Memory B cell (primary cell): Measurements from ENCODE around the gene SLC2A9.
"Not testable (repeated sequence)": the region's sequence is repeated elsewhere in the genome, so short reads cannot be mapped to it uniquely, and the experiment has no call there.

Experiments used
- ATAC-seq: fragments of 150-1000 bp; cut with Tn5 transposase; 2 replicates; pipeline ENCODE4 v1.10.0; 2021; ENCODE audit warnings: low read depth, mild to moderate bottlenecking, moderate library complexity
- DNase-seq, 2 donors: peaks; one replicate each; pipeline ENCODE4 v3.0.0; 2022; ENCODE audit warnings: low spot score in 2 of 2
- H3K27ac Mint-ChIP-seq: one replicate; pipeline ENCODE4 v1.8.0; 2022; ENCODE audit warnings: mild to moderate bottlenecking, moderate library complexity, mixed read lengths
- H3K27me3 Mint-ChIP-seq: one replicate; pipeline ENCODE4 v1.8.0; 2022; ENCODE audit warnings: mixed read lengths
- H3K36me3 Mint-ChIP-seq: one replicate; pipeline ENCODE4 v1.8.0; 2022; ENCODE audit warnings: mild to moderate bottlenecking, mixed read lengths
- H3K4me1 Mint-ChIP-seq: one replicate; pipeline ENCODE4 v1.8.0; 2022; ENCODE audit warnings: mixed read lengths
- H3K4me3 Mint-ChIP-seq: one replicate; pipeline ENCODE4 v1.8.0; 2022; ENCODE audit warnings: mild to moderate bottlenecking, moderate library complexity, mixed read lengths
- H3K9me3 Mint-ChIP-seq: one replicate; pipeline ENCODE4 v1.8.0; 2022; ENCODE audit warnings: mixed read lengths

The SLC2A9 gene

DNA sequence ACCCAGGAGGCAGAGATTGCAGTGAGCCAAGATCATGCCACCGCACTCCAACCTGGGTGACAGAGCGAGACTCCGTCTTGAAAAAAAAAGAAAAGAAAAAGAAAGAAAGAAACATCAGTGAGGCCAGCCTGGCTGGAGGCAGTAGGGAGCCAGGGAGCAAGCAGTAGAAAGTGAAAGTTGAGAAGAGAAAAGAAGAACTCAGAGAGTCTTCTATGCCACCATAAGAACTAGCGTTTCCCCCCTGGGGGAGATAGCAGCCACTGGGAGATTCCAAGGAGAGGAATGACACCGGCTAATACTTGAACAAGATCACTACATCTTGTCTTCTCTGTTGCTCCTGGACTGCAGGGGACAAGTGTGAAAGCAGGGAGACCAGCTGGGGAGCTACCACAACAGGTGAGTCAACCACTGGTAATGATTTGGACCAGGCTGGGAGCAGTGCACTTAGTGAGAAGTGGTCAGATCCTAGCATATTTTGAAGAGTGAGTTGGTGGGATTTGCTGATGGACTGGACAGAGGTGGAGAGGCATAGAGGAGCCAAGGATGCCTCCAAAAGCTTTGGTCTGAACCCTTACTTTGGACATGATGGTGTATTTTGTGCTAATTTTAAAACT lies 33.4 kb downstream of the SLC2A9 start:
- no peaks in the 10 kb centered on the region for H3K9me3 Mint-ChIP-seq
- ATAC-seq, result peak; percentile 47

DNA sequence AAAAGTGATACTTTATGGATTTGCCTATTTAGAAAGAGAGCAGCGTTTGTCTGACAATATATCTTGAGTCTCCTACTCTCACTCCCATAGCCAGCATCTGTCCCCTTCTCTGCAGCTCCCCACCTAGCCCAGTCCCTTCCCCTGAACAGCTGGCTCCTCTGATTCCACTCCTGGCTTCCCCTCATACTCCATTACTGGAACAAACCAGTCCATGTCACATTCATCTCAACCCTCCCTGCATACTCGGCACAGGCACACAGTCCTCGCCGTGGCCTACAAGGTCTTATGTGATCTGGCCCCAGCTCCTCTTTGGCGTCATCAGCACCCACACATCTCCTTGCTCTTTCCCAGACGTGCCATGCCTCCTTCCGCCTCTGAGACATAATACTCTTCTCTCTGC lies 36.7 kb downstream of the SLC2A9 start:
- no peak for ATAC-seq
- no peak for DNase-seq
- Mint-ChIP-seq H3K36me3 (peaks cover 11% of the 10 kb centered on the region), H3K4me1 (no peaks in the 10 kb centered on the region), H3K4me3 (no peak overlapping the region), H3K9me3 (peaks cover 4% of the 10 kb centered on the region), H3K27me3 (peaks cover 2% of the 10 kb centered on the region), H3K27ac (no peak overlapping the region)

More for the DNA sequence above, 33.4 kb downstream of the SLC2A9 start:
- DNase-seq, result no peak
- no peaks in the 10 kb centered on the region for H3K27me3 Mint-ChIP-seq
- no peak overlapping the region for H3K4me3 Mint-ChIP-seq
- H3K36me3 Mint-ChIP-seq, result peaks cover 6% of the 10 kb centered on the region
- H3K27ac Mint-ChIP-seq, result no peak overlapping the region
- no peaks in the 10 kb centered on the region for H3K4me1 Mint-ChIP-seq

DNA sequence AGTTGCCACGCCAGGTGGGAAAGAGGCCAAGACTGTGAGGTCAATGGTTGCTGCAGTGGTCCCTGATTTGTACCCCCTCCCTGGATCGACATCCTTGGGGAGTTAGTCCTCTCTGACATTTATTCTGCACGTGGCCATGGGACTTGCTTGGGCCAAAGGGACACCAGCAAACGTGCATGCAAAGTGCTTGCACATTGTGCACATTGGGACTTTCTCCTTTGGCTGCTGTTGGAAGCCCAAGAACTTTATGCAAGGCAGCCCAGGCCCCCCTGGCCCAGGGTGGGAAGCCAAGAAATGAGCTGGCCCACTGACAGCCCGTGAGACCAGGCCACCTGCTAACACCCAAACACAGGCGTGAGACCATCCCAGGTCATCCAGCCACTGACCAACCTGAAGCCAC lies 38.1 kb downstream of the SLC2A9 start:
- ATAC-seq, result no peak
- H3K27me3 Mint-ChIP-seq, result peaks cover 2% of the 10 kb centered on the region

DNA sequence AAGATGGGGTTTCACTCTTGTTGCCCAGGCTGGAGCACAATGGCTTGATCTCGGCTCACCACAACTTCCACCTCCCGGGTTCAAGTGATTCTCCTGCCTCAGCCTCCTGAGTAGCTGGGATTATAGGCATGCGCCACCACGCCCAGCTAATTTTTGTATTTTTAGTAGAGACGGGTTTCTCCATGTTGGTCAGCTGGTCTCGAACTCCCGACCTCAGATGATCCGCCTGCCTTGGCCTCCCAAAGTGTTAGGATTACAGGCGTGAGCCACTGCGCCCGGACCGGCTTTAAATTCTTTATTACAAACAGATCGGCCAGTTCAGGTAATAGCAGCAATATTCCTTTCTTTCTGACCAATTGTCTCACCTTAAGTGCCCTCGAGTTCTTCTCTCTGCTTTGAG lies 39.4 kb downstream of the SLC2A9 start:
- not testable (repeated sequence) for ATAC-seq, H3K9me3 Mint-ChIP-seq, H3K4me3 Mint-ChIP-seq, H3K4me1 Mint-ChIP-seq, H3K27me3 Mint-ChIP-seq, H3K27ac Mint-ChIP-seq, DNase-seq
- H3K36me3 Mint-ChIP-seq, result peaks cover 11% of the 10 kb centered on the region

More for the DNA sequence above, 38.1 kb downstream of the SLC2A9 start:
- Mint-ChIP-seq H3K4me3 (no peak overlapping the region), H3K4me1 (no peaks in the 10 kb centered on the region), H3K27ac (no peak overlapping the region), H3K36me3 (peaks cover 11% of the 10 kb centered on the region), H3K9me3 (peaks cover 4% of the 10 kb centered on the region)
- no peak for DNase-seq

DNA sequence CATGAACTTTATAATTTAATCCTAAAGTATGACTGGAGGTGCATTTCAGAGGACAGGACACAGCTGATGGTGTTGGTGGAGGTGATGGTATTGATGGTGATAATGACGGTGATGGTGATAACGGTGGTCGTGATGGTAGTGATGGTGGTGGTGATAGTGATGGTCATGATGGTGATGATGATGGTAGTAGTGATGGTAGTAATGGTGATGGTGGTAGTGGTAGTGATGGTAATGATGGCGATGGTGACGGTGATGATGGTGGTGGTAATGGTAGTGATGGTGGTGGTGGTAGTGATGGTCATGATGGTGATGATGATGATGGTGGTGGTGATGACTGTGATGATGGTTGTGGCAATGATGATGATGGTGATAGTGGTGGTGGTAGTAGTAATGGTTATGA lies 40.4 kb downstream of the SLC2A9 start:
- peaks cover 11% of the 10 kb centered on the region for H3K36me3 Mint-ChIP-seq
- no peak for DNase-seq
- H3K9me3 Mint-ChIP-seq, result peaks cover 4% of the 10 kb centered on the region
- no peak overlapping the region for H3K27ac Mint-ChIP-seq
- no peak overlapping the region for H3K4me3 Mint-ChIP-seq
- H3K27me3 Mint-ChIP-seq, result peaks cover 2% of the 10 kb centered on the region
- ATAC-seq, result no peak
- H3K4me1 Mint-ChIP-seq, result no peaks in the 10 kb centered on the region

DNA sequence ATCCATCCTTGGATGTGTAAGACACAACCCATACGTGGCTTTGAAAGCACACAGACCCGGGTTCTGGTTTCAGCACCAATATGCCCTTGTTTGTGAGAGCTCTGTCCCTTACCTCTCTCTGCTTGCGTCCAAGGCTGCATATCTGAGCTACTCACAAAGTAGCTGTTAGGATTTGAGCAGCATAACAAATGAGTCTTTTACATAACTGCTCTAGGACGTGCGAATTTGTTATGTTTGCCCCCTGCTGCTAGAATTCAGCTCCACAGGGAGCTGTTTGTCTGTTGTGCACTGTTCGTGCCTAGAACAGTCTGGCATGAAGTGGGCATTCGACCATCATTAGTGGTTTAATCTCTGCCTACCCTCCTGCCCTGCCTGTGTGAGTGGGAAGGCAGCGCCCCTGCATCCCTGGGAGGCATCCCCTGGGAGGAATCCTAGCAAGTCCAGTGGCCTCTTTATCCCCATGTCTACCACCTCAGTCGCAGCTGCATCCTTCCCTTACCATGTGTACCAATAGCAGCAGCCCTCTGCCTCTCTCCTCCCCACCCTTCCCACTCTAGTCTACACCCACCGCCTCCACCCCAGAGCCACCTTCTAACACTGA lies 42.1 kb downstream of the SLC2A9 start:
- Mint-ChIP-seq H3K4me3 (no peak overlapping the region), H3K27ac (no peak overlapping the region), H3K27me3 (peaks cover 2% of the 10 kb centered on the region), H3K4me1 (no peaks in the 10 kb centered on the region), H3K36me3 (peaks cover 7% of the 10 kb centered on the region), H3K9me3 (peaks cover 4% of the 10 kb centered on the region)
- no peak for DNase-seq
- ATAC-seq, result no peak

DNA sequence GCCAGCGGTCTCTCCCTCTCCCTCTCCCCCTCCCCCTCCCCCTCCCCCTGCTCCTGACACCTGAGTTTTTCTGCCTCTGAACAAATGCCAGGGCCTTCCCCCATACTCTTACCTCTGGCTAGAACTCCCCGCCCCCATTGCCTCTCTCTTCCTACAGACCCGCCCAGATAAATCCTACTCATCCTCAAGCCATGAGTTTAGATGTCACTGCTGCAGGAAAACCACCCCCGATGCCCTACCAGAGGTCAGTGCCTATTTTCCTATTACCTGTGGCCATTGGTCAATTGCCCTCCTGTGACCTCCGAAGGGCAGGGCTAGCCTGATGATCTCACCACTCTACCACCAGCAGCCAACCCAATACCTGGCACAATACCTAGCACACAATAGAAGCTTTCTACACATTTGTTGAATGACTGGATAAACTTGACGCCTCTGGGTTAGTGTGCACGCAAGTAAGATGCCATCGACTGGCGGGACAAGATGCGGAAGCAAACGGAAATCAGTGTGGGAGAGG lies 43.7 kb downstream of the SLC2A9 start:
- DNase-seq (no peak), ATAC-seq (no peak)
- peaks cover 10% of the 10 kb centered on the region for H3K36me3 Mint-ChIP-seq
- H3K9me3 Mint-ChIP-seq, result peaks cover 7% of the 10 kb centered on the region
- no peak overlapping the region for H3K4me3 Mint-ChIP-seq
- H3K27ac Mint-ChIP-seq, result no peak overlapping the region
- peaks cover 2% of the 10 kb centered on the region for H3K27me3 Mint-ChIP-seq
- H3K4me1 Mint-ChIP-seq, result no peaks in the 10 kb centered on the region

DNA sequence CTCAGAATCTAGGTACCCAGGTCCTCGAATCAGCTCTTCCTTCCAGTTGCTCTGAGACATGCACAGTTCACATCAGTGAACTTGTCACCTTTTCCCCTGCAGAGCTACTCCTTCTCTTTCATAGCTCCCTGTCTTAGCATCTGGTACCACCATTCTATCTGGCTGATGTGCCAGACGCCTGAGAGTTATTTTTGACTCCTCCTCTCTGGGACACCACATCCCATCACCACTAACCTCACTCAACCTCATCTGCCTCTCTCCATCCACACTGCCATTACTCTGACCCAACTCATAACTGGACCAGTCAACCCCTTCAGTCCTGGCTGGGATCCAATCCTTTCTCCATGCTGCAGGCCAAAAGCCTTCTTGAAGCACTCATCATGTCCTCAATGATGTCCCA lies 44.5 kb downstream of the SLC2A9 start:
- Mint-ChIP-seq H3K9me3 (peaks cover 7% of the 10 kb centered on the region), H3K27ac (no peak overlapping the region), H3K4me3 (no peak overlapping the region), H3K36me3 (peaks cover 8% of the 10 kb centered on the region), H3K4me1 (no peaks in the 10 kb centered on the region), H3K27me3 (peaks cover 2% of the 10 kb centered on the region)
- no peak for DNase-seq
- ATAC-seq, result no peak

DNA sequence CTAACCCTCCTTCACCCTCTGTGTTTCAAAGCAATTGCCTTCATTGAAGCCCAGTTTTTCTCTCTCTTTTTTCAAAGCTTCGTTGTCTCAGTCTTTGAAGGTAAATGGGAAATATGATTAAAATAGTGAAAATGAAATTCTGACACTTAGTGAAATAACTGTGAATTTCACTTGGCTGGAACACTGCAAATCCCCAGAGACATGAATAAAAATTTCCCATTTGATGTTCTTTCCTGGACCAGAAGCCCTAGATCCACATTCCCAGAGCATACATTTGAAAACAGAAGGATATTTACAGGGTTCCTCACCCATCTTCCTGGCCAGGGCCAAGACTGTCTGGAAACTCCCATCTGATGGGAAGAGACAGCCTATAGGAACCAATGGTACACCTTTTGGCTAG lies 45.0 kb downstream of the SLC2A9 start:
- peaks cover 7% of the 10 kb centered on the region for H3K9me3 Mint-ChIP-seq
- ATAC-seq (no peak), DNase-seq (no peak)
- no peak overlapping the region for H3K27ac Mint-ChIP-seq
- H3K27me3 Mint-ChIP-seq, result peaks cover 2% of the 10 kb centered on the region
- H3K4me1 Mint-ChIP-seq, result no peaks in the 10 kb centered on the region
- no peak overlapping the region for H3K4me3 Mint-ChIP-seq
- H3K36me3 Mint-ChIP-seq, result peaks cover 8% of the 10 kb centered on the region

DNA sequence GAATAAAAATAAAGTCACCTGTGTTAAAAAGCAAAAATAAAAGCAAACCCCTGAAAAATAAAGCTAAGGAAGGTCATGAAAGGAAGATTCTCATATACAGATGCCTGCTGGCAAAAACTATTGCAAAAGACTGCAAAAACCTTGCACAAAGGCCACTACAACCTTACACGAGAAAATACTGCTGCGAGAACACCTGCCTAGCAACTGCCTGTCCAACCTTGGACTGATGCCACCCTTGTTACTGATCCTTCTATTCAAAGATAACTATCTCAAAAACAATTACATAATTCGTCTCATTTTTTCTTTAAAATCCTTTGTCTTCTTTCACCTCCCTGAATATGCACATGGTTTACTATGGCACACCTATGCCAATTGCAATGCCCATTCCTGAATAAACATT lies 49.6 kb downstream of the SLC2A9 start:
- no peak overlapping the region for H3K27ac Mint-ChIP-seq
- no peaks in the 10 kb centered on the region for H3K27me3 Mint-ChIP-seq
- peaks cover 2% of the 10 kb centered on the region for H3K9me3 Mint-ChIP-seq
- ATAC-seq (no peak), DNase-seq (no peak)
- peaks cover 10% of the 10 kb centered on the region for H3K4me1 Mint-ChIP-seq
- peaks cover 2% of the 10 kb centered on the region for H3K36me3 Mint-ChIP-seq
- no peak overlapping the region for H3K4me3 Mint-ChIP-seq

DNA sequence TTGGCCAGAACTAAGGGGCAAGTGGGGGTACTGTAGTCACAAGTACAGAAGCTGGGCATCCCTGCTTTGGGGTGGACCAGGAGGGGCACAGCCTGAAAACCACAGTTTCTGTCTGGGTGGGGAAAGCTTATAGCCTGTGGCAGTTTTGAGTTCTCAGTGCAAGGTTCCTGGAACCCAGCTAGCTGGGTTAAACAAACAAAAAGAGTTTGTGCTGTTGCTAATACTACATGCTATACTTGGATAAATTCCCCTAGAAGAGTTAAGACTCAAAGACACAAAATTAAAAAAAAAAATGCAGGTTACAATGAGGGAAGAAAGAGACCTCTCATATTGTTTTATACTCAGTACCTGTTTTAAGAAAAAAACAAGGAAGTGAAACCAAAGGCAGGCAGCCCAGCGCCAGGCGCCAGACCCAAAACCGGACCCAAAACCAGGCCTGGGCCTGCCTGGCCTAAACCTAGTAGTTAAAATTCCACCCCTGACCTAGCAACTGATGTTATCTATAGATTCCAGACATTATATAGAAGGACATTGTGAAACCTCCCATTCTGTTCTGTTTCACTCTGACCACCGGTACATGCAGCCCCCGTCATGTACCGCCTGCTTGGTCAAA lies 50.8 kb downstream of the SLC2A9 start:
- DNase-seq, result peak; percentile 27 to 49
- H3K36me3 Mint-ChIP-seq, result peaks cover 2% of the 10 kb centered on the region
- H3K27ac Mint-ChIP-seq, result peak overlapping the region; percentile 80
- H3K27me3 Mint-ChIP-seq, result no peaks in the 10 kb centered on the region
- peak; percentile 92 for ATAC-seq
- H3K4me1 Mint-ChIP-seq, result peaks cover 10% of the 10 kb centered on the region
- peaks cover 2% of the 10 kb centered on the region for H3K9me3 Mint-ChIP-seq
- no peak overlapping the region for H3K4me3 Mint-ChIP-seq

DNA sequence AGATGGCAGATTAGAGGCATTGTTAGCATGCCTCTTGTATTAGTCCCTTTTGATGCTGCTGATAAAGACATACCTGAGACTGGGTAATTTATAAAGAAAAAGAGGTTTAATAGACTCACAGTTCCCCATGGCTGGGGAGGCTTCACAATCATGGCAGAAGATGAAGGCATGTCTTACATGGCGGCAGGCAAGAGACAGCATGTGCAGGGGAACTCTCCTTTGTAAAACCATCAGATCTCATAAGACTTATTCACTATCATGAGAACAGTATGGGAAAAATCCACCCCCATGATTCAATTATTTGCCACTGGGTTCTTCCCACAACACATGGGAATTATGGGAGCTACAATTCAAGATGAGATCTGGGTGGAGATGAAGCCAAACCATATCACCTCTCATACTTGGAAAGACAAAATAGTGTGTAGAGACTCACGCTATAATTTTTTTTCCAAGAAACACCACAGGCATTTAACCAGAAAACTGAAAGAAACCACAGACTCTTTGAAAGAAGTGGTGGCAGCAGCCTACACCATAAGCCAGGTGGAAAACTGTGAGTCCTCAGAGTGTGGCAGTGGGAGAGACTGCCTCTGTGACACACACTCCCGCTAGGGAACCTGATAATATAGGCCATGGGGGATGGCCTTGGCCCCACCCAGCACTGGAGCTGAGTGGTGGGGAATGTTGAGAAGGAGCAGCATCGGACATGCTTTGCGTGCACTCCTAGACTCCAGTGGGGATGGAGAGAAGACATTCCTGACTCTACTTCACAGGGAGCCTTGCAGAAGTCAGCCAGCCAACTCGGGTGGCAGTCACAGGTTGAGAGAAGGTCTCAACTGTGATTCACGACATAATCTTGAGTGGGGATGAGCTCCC lies 51.5 kb downstream of the SLC2A9 start:
- Mint-ChIP-seq H3K9me3 (peaks cover 2% of the 10 kb centered on the region), H3K36me3 (peaks cover 2% of the 10 kb centered on the region), H3K27me3 (no peaks in the 10 kb centered on the region), H3K27ac (peak overlapping the region; percentile 80), H3K4me1 (peaks cover 10% of the 10 kb centered on the region), H3K4me3 (no peak overlapping the region)
- no peak for ATAC-seq
- DNase-seq, result no peak

DNA sequence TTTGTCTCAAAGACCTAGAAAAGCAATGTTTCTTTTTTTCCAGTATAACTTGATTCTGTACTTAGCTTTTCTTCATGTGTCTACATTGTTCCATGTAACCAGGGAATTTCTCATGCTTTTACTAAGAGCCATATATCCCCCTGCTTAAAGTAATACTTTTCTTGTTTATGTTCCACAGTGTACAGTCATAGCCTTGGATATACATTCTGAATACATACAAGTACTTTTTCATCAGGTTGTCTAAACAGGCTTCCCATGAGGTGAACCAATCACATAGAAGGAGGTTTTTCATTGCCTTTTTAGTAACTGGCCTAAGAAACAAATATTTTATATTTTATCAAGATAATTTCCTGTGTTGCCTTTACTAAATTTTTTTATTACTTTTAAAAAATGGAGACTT lies 52.8 kb downstream of the SLC2A9 start:
- Mint-ChIP-seq H3K36me3 (peaks cover 2% of the 10 kb centered on the region), H3K27me3 (no peaks in the 10 kb centered on the region), H3K4me3 (no peak overlapping the region), H3K9me3 (peaks cover 2% of the 10 kb centered on the region), H3K27ac (no peak overlapping the region), H3K4me1 (peaks cover 10% of the 10 kb centered on the region)
- DNase-seq (no peak), ATAC-seq (no peak)

DNA sequence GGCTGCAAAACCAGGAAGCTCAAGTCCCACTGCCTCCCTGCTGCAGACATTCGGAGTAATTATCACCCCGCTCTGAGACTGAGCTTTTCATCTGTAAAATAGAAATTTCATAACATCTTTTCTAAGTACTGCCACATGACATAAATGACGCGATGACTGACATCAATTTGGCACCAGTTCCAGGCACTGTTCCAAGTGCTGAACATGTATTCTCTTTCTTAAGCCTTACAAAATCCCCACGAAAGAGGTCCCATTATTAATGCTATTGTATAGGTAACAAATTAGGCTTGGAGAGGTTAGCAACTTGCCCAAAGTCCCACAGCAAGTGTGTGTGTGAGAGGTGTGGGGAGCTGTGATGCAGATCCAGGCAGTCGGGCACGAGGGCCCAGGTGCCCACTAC lies 56.4 kb downstream of the SLC2A9 start:
- H3K27ac Mint-ChIP-seq, result no peak overlapping the region
- H3K4me3 Mint-ChIP-seq, result no peak overlapping the region
- H3K36me3 Mint-ChIP-seq, result peaks cover 2% of the 10 kb centered on the region
- DNase-seq (no peak), ATAC-seq (no peak)
- no peaks in the 10 kb centered on the region for H3K4me1 Mint-ChIP-seq
- H3K27me3 Mint-ChIP-seq, result no peaks in the 10 kb centered on the region
- peaks cover 7% of the 10 kb centered on the region for H3K9me3 Mint-ChIP-seq
